HG03378 (cell line): ENCODE data around the gene CTSK.
"Not testable (repeated sequence)": the region's sequence is repeated elsewhere in the genome, so short reads cannot be mapped to it uniquely, and the experiment has no call there.

Source experiments
- ATAC-seq: cut with Tn5 transposase; IDR thresholded peaks from one replicate; pipeline ENCODE4 v1.9.1; 2021; ENCODE audit warnings: mild to moderate bottlenecking, moderate library complexity; ENCODE audit not compliant: unreplicated experiment

CTSK gene

GRCh38 chr1:150808121-150808520, at the start of gene CTSK:
Gene CTSK (minus strand): TSS chr1:150808260. CDS start chr1:150806805, 1,455 bp downstream.
- ATAC-seq: no peak

- ATAC-seq: not testable (repeated sequence)
Measured at GRCh38 chr1:150852734-150853133, 44.7 kb upstream of the CTSK start.

GRCh38 chr1:150850801-150851362, 42.8 kb upstream of the CTSK start:
- not testable (repeated sequence) for ATAC-seq

GRCh38 chr1:150846473-150847146, 38.5 kb upstream of the CTSK start:
- ATAC-seq: no peak

GRCh38 chr1:150843474-150843873, 35.4 kb upstream of the CTSK start:
- no peak for ATAC-seq

GRCh38 chr1:150842964-150843363, 34.9 kb upstream of the CTSK start:
- ATAC-seq: no peak

GRCh38 chr1:150842343-150842742, 34.3 kb upstream of the CTSK start:
- ATAC-seq: no peak

GRCh38 chr1:150841626-150842025, 33.6 kb upstream of the CTSK start:
- no peak for ATAC-seq

GRCh38 chr1:150840850-150841249, 32.8 kb upstream of the CTSK start:
- not testable (repeated sequence) for ATAC-seq

GRCh38 chr1:150836129-150836773, 28.2 kb upstream of the CTSK start:
- no peak for ATAC-seq

- ATAC-seq: not testable (repeated sequence)
Measured at GRCh38 chr1:150833961-150834360, 25.9 kb upstream of the CTSK start.

- ATAC-seq: no peak
Measured at GRCh38 chr1:150832597-150832996, 24.5 kb upstream of the CTSK start.

GRCh38 chr1:150829751-150830150, 21.7 kb upstream of the CTSK start:
- ATAC-seq: no peak

- no peak for ATAC-seq
Measured at GRCh38 chr1:150826299-150826698, 18.2 kb upstream of the CTSK start.

GRCh38 chr1:150820730-150821512, 12.9 kb upstream of the CTSK start:
- ATAC-seq: no peak

GRCh38 chr1:150815871-150816270, 7.8 kb upstream of the CTSK start:
- ATAC-seq: no peak

- no peak for ATAC-seq
Measured at GRCh38 chr1:150813028-150813707, 5.1 kb upstream of the CTSK start.

- no peak for ATAC-seq
Measured at GRCh38 chr1:150810958-150811659, 3.0 kb upstream of the CTSK start.

- no peak for ATAC-seq
Measured at GRCh38 chr1:150809651-150810050, 1.6 kb upstream of the CTSK start.

GRCh38 chr1:150808846-150809245, 786 bp upstream of the CTSK start:
- no peak for ATAC-seq
